Left lung (tissue), 10 donors: ENCODE data around the gene ARF5. TPM values are rescaled to one million over a fixed set of nuclear protein-coding genes. Genes with fewer than 3 reads are reported as not detected.

Experiments used
- ATAC-seq: fragments of 200-7000 bp; cut with Tn5 transposase; one replicate; pipeline ENCODE4 v1.9.1; 2020; ENCODE audit warnings: moderate library complexity
- DNase-seq, 4 donors: peaks; one replicate each; pipeline ENCODE4 v3.0.0-alpha.2; 2013 to 2020
- H3K27ac ChIP-seq, 2 donors: fragments of 200-600 bp; sonication (generic) in 1 of 2; one replicate each; pipeline versions ENCODE4 v1.5.0 to v1.8.0; 2020 to 2021
- H3K27me3 ChIP-seq, 2 donors: fragments of 200-600 bp; sonication (generic) in 1 of 2; one replicate each; pipeline versions ENCODE4 v1.5.0 to v1.8.0; 2020 to 2021
- H3K36me3 ChIP-seq, 2 donors: fragments of 200-600 bp; sonication (generic) in 1 of 2; one replicate each; pipeline versions ENCODE4 v1.5.0 to v1.8.0; 2020 to 2021
- H3K4me1 ChIP-seq, 2 donors: fragments of 200-600 bp; one replicate each; pipeline ENCODE4 v1.8.0; 2021
- H3K4me3 ChIP-seq, 2 donors: fragments of 200-600 bp; sonication (generic) in 1 of 2; one replicate each; pipeline versions ENCODE4 v1.5.0 to v1.8.0; 2020 to 2021; ENCODE audit warnings: mild to moderate bottlenecking in 1 of 2
- H3K9me3 ChIP-seq, 2 donors: fragments of 200-600 bp; sonication (generic) in 1 of 2; one replicate each; pipeline versions ENCODE4 v1.5.0 to v1.8.0; 2020 to 2021
- CTCF ChIP-seq, 2 donors: fragments of 200-600 bp; sonication (generic) in 1 of 2; IDR thresholded peaks; one replicate each; pipeline versions ENCODE4 v1.5.0 to v1.8.0; 2021; ENCODE audit warnings: antibody characterized with exemption in 2 of 2
- intact Hi-C, 2 donors: fragments of 100-400 bp; cut with DNase I; formaldehyde crosslinking; loops; one replicate each; pipeline versions ENCODE4 v1.11.2 to v1.14.2; 2022
- polyA plus RNA-seq, 6 donors: library from polyadenylated mRNA; unstranded; fragments of 120-200 nt; gene quantifications; one replicate each; pipeline ENCODE4 v1.2.1, GENCODE V29; 2013; ENCODE audit not compliant: insufficient read length in 6 of 6
- total RNA-seq, 2 donors: library from RNA; stranded (reverse); fragmentation: NEBNext Ultra II Directional; extraction: Animal tissue kit (Norgen Biotek cat#: 25700); gene quantifications; one replicate each; pipeline ENCODE4 v1.2.1, GENCODE V29; 2021
- donor health status: DM: no; HTN: yes; CAD: no.
- donor health status: DM: no; HTN: no; CAD: no.

The ARF5 gene
- total and polyA plus RNA-seq, 8 donors, result 101 to 212 (median 191) TPM

GRCh38 chr7:127546313-127546712 lies 41.9 kb upstream of the ARF5 start:
- H3K4me1 ChIP-seq, result no peaks in the 10 kb centered on the region
- no peaks in the 10 kb centered on the region for H3K36me3 ChIP-seq
- no peak overlapping the region for H3K4me3 ChIP-seq
- H3K9me3 ChIP-seq, result peaks cover 0 to 11% of the 10 kb centered on the region in 2 donors
- H3K27me3 ChIP-seq, result no peaks in the 10 kb centered on the region
- DNase-seq (no peak), ATAC-seq (no peak)
- TF ChIP-seq CTCF (IDR thresholded peaks at IDR 0.05), result no peak
- intact Hi-C loops, result no loop called here
- no peak overlapping the region for H3K27ac ChIP-seq

- H3K27ac ChIP-seq, result no peak overlapping the region
- no peaks in the 10 kb centered on the region for H3K36me3 ChIP-seq
- H3K4me3 ChIP-seq, result no peak overlapping the region
- ATAC-seq, result no peak
- no peaks in the 10 kb centered on the region for H3K4me1 ChIP-seq
- intact Hi-C loops, result no loop called here
- no peak for DNase-seq
- no peaks in the 10 kb centered on the region for H3K27me3 ChIP-seq
- H3K9me3 ChIP-seq, result peaks cover 0 to 11% of the 10 kb centered on the region in 2 donors
- TF ChIP-seq CTCF (IDR thresholded peaks at IDR 0.05), result no peak
Measured at GRCh38 chr7:127550247-127550646, 38.0 kb upstream of the ARF5 start.

GRCh38 chr7:127551941-127552340 lies 36.3 kb upstream of the ARF5 start:
- Histone ChIP-seq H3K9me3 (no peaks in the 10 kb centered on the region), H3K27ac (no peak overlapping the region), H3K4me3 (no peak overlapping the region), H3K27me3 (no peaks in the 10 kb centered on the region), H3K36me3 (no peaks in the 10 kb centered on the region), H3K4me1 (no peaks in the 10 kb centered on the region)
- DNase-seq, result no peak
- no peak for ATAC-seq
- intact Hi-C loops, result no loop called here
- no peak for TF ChIP-seq CTCF (IDR thresholded peaks at IDR 0.05)

- H3K27ac ChIP-seq, result no peak overlapping the region
- intact Hi-C loops, result no loop called here
- no peak for ATAC-seq
- no peak overlapping the region for H3K4me3 ChIP-seq
- H3K36me3 ChIP-seq, result no peaks in the 10 kb centered on the region
- DNase-seq, result no peak
- no peaks in the 10 kb centered on the region for H3K4me1 ChIP-seq
- no peaks in the 10 kb centered on the region for H3K27me3 ChIP-seq
- TF ChIP-seq CTCF (IDR thresholded peaks at IDR 0.05), result no peak
- H3K9me3 ChIP-seq, result no peaks in the 10 kb centered on the region
Measured at GRCh38 chr7:127556404-127556803, 31.8 kb upstream of the ARF5 start.

- H3K4me3 ChIP-seq, result no peak overlapping the region
- intact Hi-C loops, result no loop called here
- no peaks in the 10 kb centered on the region for H3K9me3 ChIP-seq
- H3K4me1 ChIP-seq, result no peaks in the 10 kb centered on the region
- TF ChIP-seq CTCF (IDR thresholded peaks at IDR 0.05), result no peak
- H3K27me3 ChIP-seq, result no peaks in the 10 kb centered on the region
- H3K36me3 ChIP-seq, result no peaks in the 10 kb centered on the region
- H3K27ac ChIP-seq, result no peak overlapping the region
- ATAC-seq (no peak), DNase-seq (no peak)
Measured at GRCh38 chr7:127557803-127558202, 30.4 kb upstream of the ARF5 start.
